ENCODE data around the gene ZNF408.

The ZNF408 gene

DNA sequence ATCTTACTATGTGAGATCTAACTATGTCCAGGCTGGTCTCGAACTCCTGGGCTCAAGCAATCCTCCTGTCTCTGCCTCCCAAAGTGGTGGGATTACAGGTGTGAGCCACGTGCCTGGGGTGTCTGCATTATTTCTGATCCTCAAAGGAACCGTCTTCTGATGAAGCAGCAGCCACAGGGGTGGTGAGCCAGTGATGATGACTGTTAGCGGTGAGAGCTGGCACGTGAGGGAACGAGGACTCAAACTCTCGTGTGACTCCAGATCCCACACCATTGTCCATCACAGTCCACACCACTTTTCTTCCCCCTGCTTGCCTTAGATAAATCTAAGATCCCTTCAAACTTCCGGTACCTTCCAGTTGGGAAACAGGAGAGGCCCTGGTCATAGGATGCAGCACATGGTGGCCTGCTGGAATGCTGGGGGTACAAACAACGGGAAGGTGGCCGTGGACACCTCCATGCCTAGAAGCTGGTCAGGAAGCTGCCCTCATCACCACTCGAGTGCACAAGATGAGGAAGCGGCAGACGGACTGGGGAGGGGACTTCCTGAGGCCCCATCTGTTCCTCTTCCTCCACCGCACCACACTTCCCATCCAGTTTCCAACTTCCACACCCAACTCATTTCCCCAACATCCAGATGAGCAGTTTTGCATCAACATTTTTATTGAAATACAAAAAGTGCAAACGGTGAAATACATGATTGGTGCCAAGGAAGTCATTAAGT is 24.2 kb upstream of the ZNF408 start:
- no peak for DNase-seq (ENCODE audit: low read depth)

DNA sequence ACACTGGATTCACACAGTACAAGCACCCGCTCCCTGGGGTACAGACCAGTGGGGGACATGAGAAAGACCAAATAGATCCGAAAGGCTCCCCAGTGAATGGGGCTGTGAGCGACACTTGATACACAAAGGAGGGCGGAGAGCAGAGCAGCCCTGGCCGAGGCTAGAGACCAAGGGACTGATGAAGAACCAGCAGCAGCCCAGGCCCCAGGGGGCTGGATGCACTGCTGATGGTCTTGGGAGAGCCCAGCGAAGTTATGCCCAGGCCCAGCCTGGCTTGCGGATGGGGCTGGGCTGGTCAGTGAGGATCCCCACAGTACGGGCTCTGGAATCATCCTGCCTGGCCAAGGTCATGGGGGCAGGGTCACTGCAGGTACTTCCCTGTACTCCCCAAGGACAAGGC is 23.7 kb upstream of the ZNF408 start:
- no peak for DNase-seq (ENCODE audit: low read depth)

DNA sequence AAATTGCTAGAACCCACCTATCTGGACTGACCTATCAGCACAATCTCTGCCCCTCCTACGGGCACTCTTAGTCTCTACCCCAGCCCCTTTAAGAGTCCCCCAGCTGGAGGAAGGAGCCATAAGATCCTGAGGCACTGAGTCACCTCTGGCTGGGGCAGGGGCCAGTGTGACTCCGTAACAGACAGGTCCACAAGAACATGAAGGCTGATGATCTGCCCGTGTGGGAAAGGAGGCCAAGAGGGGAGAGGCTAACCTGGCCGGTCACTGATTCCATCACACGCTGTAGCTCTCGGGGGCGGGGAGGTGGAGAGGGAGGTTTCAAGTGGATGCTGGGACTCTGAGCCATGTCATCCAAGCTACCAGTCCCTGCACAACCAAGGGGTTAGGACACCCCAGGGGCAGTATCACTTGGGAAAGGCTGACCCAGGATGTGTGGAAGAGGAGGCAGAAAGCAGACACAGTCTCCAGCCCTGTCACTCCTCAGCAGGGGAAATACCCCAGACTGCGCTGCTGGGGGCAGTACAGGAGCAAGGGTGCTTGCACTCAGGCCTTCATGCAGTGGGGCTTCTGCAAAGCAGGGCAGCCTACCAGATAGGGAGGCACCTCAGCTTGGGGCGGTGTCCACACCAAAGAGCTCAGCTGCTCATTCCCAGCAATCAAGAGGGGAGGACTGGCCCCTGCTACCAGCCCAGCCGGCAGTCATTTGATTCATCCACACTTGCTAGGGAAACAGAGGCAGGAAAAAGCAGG is 22.7 kb upstream of the ZNF408 start:
- DNase-seq (ENCODE audit: low read depth) = no peak

DNA sequence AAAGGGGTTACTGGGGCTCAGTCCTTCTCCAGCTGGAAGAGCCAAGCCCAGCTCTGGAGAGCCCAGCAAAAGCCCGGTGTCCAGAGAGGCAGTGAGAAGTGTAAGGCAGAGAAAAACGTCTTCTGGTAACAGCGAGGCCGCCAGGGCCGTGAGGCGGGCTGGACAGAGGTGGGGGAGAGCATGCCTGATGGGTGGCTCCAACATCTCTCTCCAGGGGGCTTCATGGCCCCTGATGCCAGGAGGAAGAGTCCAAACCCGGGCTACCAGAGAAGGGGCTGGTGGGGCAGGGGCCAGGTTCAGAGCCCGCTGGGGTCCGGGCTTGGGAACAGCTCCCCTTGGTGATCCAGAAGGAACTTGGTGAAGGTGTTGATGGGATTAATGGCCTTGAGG is 22.1 kb upstream of the ZNF408 start:
- no peak for DNase-seq (ENCODE audit: low read depth)

DNA sequence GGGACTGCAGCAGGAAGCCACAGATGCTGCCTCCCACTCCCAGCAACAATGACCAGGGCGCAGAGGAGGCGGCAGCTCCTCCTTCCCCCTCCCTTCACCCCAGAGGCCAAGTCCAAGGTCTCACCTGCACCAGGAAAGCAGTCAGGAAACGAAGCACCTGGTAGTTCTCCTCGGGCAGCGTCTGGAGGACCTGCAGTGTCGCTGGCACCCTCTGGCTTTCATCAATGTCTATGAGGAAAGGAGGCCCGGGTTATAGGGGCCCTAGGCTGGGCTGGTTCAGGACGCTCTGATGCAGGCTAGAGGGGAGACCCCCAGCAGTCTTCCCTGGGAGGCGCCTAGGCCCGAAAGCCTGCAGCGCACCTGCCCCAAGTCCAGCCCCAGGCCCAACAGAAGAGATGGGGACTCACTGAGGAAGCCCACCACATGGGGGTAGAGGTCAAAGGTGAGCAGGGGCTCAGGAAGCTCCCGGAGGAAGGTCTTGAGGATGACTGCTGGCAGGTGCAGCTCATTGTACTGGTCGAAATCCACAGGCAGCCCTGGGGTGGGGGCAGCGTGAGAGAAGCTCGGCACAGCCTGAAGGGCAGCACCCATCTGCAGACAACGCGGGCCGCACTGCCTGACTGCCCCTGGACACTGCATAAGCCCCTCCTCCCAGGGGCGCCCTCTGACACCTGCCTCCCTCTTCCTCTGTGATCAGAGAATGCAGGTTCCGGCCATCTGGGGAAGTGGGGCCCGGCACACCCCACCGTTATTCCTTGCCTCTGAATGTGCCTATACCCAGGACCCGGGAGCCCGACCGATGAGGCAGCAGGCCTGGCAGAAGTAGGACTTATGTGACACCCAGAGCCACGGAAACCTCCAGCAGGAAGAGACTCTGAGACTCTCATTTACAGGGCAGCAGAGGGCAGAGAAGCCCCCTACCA is 21.3 kb upstream of the ZNF408 start:
- no peak for DNase-seq (ENCODE audit: low read depth)

DNA sequence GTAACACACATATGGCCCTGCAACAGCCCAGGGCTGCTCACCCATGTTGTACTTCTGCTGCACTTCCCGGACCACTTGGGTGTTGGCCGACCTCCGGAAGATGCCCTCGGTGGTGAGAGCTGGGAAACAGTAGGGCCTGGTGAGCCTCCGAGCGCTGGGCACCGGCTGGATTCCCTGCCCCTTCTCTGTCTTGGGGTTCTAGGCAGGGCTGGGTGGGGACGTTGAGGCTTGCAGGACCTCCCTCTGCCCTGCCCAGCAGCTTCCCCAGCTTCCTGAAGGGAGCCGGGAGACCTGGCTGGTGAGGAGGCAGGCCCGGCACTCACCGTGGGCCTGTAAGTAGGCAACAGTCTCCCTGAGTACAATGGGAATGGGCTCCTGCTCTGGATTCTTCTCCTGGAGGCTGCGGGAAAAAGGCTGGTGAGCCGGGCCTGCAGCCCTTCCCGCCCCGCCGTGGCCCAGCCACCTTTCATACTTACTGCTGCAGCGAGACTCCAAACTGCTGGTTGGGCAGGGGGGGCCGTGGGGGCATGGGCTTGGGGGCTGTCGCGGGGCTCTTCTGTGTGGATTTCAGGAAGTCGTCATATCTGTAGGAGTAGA is 20.6 kb upstream of the ZNF408 start:
- no peak for DNase-seq (ENCODE audit: low read depth)

DNA sequence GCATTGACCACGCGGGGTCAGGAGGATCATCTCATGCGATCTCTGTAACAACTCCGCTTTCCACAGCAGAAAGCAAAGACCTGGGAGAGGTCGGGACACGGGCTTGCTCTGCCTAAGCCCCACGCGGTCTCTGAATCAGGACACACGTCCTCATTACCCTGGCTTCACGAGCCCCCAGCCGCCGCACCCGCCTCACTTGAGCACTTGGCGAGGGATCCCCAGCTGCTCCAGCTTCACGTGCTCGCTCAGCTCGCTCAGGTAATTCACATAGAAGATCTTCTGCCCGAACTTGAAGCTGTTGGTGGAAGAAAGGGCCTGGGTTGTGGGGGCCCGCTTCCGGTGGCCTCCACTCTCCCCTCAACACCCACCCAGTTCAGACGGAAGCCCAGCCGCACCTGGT is 20.0 kb upstream of the ZNF408 start:
- no peak for DNase-seq (ENCODE audit: low read depth)

DNA sequence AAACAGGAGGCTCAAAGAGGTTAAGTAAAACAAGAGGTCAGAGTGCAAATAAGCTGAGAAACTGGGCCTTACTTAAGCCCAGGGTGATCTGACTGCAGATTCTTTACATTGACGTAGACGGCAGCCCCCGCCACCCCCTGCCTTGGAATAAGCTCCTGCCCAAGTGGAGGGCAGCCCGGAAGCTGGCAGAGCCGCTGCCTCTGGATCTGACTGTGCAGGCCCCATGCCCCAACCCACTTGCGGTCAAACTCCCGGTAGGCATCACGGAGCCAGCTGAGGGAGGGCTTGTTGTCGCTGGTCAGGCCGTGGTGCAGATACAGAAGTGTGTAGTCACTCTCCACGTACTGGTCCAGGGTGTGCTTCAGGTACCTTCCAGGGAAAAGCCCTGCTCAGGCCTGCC is 19.0 kb upstream of the ZNF408 start:
- no peak for DNase-seq (ENCODE audit: low read depth)

DNA sequence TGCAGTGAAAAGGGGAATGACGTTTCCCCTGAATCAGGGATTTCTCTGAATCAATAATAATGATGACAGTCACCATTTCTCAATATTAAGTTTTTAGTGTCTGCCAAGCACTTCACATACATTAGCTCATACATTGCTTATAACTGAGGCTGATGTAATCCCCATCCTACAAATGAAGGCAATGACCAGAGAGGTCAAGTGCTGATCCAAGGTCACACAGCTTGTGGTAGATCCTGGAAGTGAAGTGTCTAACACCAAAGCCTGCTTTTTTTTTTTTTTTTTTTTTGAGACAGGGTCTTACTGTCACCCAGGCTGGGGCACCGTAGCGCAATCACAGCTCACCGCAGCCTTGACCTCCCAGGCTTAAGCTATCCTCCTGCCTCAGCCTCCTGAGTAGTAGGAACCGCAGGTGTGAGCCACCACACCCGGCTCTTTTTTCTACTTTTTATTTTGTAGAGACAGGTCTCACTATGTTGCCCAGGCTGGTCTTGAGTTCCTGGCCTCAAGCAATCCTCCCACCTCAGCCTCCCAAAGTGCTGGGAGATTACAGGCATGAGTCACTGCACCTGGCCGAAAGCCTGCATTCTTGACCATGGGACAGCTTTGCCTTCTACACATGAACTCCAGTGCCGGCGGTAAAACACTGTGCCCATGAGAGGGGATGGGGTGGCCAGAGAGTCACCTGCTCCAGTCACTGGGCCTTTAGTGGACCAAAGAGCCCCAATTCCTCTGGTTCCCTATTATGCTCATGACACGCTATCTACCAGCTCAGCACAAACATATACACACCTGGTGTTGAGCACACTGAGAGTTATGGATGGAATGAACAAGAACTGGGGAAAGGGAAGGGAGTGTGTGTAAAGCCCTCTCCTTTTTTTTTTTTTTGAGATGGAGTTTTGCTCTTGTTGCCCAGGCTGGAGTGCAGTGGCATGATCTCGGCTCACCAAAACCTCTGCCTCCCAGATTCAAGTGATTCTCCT is 17.8 kb upstream of the ZNF408 start:
- DNase-seq (ENCODE audit: low read depth) = no peak

DNA sequence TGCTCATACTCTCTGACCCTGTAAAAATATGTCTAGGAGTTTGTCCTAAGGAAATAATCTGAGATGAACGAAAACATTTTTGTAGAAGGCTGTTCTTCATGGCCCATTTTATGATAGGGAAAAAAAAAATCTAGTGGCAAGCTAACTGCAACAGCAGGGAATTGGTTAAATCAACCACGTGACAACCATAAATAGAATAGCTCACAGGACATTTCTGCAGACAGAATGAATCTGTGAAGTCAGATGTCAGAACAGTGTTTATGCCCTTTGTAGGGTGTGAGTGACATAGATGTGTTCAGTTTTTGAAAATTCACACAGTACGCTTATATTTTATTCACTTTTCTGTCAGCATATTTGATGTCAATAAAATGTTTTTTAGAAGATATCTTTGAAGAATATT is 16.5 kb upstream of the ZNF408 start:
- no peak for DNase-seq (ENCODE audit: low read depth)

DNA sequence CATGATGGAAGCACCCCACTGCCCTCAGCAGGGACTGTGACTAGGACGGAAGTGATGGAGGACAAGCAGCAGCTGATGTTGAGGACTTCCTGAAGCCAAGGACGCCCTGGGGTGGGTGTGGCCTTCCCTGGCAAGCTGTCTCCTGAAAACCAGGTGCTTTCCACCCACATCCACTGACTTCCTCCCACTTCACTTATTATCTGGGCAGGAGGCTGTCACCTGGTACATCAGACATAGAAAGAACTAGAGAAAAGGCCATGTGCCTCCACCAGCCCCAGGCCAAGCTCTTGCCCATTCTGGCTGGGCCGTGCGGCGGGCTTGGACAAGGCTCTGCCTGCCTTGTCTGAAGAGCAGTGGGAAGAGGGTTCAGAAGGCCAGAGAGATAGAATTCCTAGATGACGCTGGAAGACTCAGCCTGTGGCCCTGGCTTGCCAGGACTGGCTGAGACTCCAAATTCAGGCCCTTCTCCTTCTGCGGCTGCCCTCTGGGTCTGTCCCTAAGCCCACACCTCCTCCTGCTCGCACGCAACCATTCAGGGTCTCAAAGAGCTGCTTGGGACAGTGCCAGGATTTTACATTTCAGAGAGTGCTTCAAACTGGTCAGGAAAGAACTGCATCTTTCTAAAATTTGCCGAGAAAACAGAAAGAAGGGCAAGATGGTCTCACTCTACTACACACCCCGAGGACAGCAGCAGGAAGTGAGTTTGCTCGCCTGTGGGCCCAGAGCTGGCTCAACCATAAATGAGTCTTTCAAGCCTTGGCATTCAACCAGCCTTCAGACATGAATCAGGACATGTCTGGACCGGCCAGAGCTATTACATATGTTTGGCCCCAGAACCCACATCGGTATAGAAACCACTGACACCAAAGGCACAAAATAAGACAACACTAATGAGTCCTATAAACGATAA is 13.7 kb upstream of the ZNF408 start:
- DNase-seq (ENCODE audit: low read depth) = no peak

DNA sequence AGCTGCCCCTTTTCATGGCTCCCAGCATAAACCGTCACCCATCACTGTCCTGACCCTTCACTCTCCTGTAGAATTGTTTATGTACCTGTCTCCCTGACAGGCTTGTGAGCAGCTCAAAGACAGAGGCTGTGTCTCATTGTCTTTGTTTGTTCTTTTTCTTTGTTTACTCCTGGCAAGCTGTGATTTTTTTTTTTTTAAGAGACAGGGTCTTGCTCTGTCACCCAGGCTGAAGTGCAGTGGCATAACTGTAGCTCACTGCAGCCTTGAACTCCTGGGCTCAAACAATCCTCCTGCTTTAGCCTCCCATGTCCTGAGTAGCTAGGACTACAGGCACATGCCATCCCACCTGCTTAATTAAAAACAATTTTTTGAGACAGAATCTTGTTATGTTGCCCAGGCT is 10.1 kb upstream of the ZNF408 start:
- DNase-seq (ENCODE audit: low read depth) = no peak

DNA sequence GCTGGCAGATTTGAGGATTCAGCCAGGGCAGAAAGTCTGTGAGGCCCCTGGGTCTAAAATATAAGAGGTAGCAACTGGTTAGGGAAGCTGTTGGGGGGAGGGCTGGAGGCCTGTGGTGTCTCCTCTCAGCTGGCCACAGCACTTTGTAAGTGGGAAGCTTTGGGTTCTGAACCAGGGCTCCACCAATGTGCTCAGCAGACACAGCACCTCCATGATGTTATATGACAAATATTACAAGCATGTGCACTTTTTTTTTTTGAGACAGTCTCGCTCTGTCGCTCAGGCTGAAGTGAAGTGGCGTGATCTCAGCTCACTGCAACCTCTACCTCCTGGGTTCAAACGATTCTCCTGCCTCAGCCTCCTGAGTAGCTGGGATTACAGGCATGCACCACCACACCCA is 8.4 kb upstream of the ZNF408 start:
- no peak for DNase-seq (ENCODE audit: low read depth)

DNA sequence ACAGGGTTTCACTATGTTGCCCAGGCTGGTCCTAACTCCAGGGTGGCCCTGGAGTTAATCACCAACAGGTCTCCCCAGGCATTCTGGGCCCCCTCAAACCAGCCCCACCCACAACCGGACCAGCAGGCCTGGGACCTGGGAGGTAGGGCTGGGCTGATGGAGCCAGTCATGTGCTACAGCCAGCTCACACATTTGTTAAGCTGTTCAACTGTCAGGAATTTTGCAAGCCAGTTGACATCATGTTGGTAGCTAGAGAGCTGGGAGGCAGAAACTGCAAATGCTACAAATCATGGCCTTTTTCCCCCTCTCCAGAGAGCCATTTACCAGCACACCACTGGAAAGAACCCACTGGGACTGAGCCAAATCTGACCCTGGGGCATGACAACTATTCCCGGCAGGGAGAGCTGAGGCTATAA is 7.2 kb upstream of the ZNF408 start:
- no peak for DNase-seq (ENCODE audit: low read depth)

DNA sequence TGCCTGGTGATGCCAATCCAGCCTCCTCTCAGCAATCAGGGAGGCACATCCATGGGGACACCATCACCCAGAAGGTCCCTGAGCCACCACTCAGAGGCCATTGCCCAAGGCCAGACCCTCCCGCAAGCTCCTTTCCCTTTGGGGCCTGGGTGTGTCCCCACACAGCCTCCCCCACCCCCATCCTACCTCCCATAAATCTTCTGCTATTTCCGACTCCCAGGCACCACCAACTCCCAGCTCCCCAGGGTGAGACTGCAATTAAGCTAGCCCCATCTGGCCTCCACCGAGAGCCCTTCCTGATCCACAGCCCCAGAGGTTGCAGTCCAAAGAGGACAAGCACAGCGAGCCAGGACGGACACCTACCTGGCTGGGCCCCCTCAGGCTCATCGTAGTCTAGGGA is 6.8 kb upstream of the ZNF408 start:
- no peak for DNase-seq (ENCODE audit: low read depth)

DNA sequence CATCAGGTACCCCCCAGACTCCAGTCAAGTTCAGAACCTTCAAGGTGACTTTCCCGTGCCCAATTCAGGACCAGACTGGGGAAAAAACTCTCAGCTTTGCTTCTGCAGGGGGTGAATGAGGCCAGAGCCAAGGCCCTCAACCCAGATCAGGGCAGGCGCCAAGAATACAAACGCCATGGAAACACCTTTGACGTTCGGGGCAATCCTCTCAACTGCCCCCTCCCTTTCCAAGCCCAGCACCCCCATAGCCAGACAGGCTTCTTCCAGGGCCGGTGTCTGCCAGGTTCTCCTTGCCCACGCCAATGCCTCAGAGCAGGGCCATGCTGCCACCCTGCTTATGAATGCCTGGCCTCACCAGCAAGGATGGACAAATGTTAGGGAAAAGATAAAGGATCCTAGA is 6.2 kb upstream of the ZNF408 start:
- no peak for DNase-seq (ENCODE audit: low read depth)

DNA sequence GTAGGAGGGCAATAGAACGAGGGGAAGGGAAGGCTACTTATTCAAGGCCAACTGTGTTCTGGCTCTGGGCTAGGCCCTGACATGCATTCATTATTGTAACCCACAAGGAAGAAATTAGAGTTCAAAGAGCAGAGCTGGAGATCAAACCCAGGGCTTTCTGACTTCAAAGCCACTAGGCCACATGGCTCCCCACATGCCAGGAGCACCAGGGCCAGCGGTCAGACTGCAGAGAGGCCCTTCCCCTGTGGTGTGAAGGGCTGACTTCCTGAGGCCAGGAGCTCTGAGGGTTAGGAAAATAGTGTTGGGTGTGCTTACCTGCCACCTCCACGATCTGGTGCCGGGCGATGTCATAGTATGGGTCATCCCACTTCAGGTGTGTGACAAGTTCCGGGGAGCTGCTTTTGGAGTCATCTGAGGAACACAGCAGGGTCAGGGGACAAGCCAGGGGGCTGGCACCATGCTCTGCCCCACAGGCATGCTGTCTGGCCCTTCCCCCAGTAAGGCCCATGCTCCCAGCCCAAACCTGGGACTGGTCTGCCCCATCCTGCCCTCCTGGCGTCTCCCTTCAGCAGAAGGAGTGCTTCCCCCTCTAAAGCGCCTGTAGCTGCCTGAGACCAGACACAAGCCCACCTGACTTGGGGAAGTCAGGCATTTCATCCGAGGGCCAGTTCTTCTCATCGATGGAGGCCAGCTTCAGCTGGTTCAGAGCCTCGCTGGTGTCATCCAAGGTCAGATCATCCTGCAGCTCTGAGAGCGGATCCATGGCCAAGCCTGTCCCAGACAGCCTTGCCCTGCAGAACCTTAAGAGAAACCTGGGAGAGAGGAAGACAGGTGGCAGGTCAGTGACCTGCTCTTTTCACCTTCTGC is 5.3 kb upstream of the ZNF408 start:
- DNase-seq (ENCODE audit: low read depth) = no peak

DNA sequence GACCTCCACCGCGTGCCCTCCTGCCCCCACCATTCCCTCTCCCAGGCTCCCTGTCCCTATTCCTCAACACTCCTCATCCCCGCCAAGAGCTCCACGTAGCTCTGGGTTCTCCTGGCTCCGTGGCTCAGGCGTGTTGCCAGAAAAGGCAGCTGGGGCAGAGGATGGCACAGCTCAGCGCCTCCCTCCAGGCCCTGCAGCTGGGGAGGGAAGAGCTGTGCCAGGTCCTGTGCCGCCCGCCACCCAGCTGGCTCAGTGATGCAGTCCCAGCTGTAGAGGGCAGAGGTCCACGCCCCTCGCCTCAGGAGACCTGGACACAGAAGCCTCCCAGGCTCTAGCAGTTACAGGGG is 4.6 kb upstream of the ZNF408 start:
- DNase-seq (ENCODE audit: low read depth) = no peak

DNA sequence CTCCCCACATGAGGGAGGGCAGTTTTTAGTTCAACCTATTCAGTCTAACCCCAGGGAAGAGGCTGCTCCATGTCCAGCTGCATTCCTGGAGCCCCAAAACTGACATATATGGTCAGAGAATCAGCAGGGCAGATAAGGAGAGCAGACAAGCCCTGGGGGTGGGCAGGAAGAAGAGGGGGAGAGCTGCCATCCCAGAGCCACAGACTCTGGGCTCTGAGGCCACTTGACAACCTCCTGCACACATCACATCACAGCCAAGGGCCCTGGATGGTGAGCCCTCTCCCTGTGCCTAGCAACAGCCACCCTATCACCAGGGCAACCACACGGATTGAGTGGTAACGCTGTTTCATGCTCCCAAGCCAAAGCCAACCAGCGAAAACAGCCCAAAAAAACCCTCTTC is 3.5 kb upstream of the ZNF408 start:
- no peak for DNase-seq (ENCODE audit: low read depth)

Data from stimulated activated CD4-positive, alpha-beta T cell treated with anti-CD3 and anti-CD28 coated beads, Interleukin-2, amount 100 ng/mL, for 4 hours (primary cell).